HepG2 (cell line): Measurements from ENCODE around the gene LHB. TPM values are rescaled to one million over a fixed set of nuclear protein-coding genes. Genes with fewer than 3 reads are reported as not detected.
A peak's percentile ranks its signal among the peaks of the same experiment; 100 is the strongest.

Experiments
- ADNP ChIP-seq: sonication (generic); formaldehyde crosslinking; IDR thresholded peaks from 2 replicates; pipeline ENCODE4 v1.4.0; 2020; ENCODE audit warnings: missing genetic modification reagents
- CBFB ChIP-seq: sonication (generic); formaldehyde crosslinking; IDR thresholded peaks from 2 replicates; pipeline ENCODE4 v1.4.0; 2020; ENCODE audit warnings: missing genetic modification reagents
- CTCF ChIP-seq: sonication (generic); formaldehyde crosslinking; IDR thresholded peaks from 2 replicates; pipeline ENCODE4 v1.5.0; 2020; ENCODE audit warnings: mild to moderate bottlenecking, missing genetic modification reagents, moderate library complexity
- EED ChIP-seq: sonication (generic); formaldehyde crosslinking; IDR thresholded peaks from 2 replicates; pipeline ENCODE4 v1.5.0; 2020; ENCODE audit warnings: mild to moderate bottlenecking, missing genetic modification reagents
- GABPB1 ChIP-seq: IDR thresholded peaks from 2 replicates; pipeline ENCODE4 v1.6.1; 2016; ENCODE audit warnings: mild to moderate bottlenecking, missing genetic modification reagents, moderate library complexity, missing compliant biosample characterization
- GZF1 ChIP-seq: sonication (generic); formaldehyde crosslinking; IDR thresholded peaks from 2 replicates; pipeline ENCODE4 v1.5.1; 2020; ENCODE audit warnings: mild to moderate bottlenecking, missing genetic modification reagents
- KDM3A ChIP-seq: IDR thresholded peaks from 2 replicates; pipeline ENCODE4 v1.6.1; 2018; ENCODE audit warnings: low read depth, missing compliant biosample characterization
- MAFK ChIP-seq, 2 experiments: IDR thresholded peaks in 1 of 2; conservative IDR thresholded peaks in 1 of 2; 2 replicates each; pipeline ENCODE4 v1.6.1; 2011; ENCODE audit warnings: improper control_type of control experiment in 2 of 2, low read length in 2 of 2
- PCBP1 ChIP-seq: fragments of 200-400 bp; formaldehyde crosslinking; IDR thresholded peaks from 2 replicates; pipeline ENCODE4 v1.6.1; 2017; ENCODE audit warnings: mild to moderate bottlenecking, low read depth, low read length, borderline replicate concordance
- SMARCC2 ChIP-seq: fragments of 450-650 bp; IDR thresholded peaks from 2 replicates; pipeline ENCODE4 v1.6.1; 2017; ENCODE audit warnings: antibody characterized with exemption, mild to moderate bottlenecking
- TAF1 ChIP-seq: sonication (generic); formaldehyde crosslinking; IDR thresholded peaks from 2 replicates; pipeline ENCODE4 v1.4.0; 2020; ENCODE audit warnings: missing genetic modification reagents
- TCF7 ChIP-seq: sonication (generic); IDR thresholded peaks from 2 replicates; pipeline ENCODE4 v1.6.1; 2016; ENCODE audit warnings: antibody characterized with exemption, low read depth
- ZBTB42 ChIP-seq: sonication (generic); formaldehyde crosslinking; IDR thresholded peaks from 2 replicates; pipeline ENCODE4 v1.5.0; 2020; ENCODE audit warnings: mild to moderate bottlenecking, missing genetic modification reagents
- ZBTB7B ChIP-seq: sonication (generic); formaldehyde crosslinking; IDR thresholded peaks from 2 replicates; pipeline ENCODE4 v1.4.0; 2020; ENCODE audit warnings: missing genetic modification reagents
- ZBTB8A ChIP-seq: sonication (generic); formaldehyde crosslinking; IDR thresholded peaks from 2 replicates; pipeline ENCODE4 v1.4.0; 2020; ENCODE audit warnings: mild to moderate bottlenecking, low read depth, missing genetic modification reagents, borderline replicate concordance
- ZNF180 ChIP-seq: sonication (generic); formaldehyde crosslinking; IDR thresholded peaks from 2 replicates; pipeline ENCODE4 v1.4.0; 2020; ENCODE audit warnings: low read depth, missing genetic modification reagents, borderline replicate concordance
- ZNF263 ChIP-seq: sonication (generic); formaldehyde crosslinking; IDR thresholded peaks from 2 replicates; pipeline ENCODE4 v1.4.0; 2020; ENCODE audit warnings: missing genetic modification reagents
- ZNF318 ChIP-seq: sonication (generic); formaldehyde crosslinking; IDR thresholded peaks from 2 replicates; pipeline ENCODE4 v1.4.0; 2020; ENCODE audit warnings: mild to moderate bottlenecking, missing genetic modification reagents
- ZNF354B ChIP-seq: sonication (generic); formaldehyde crosslinking; IDR thresholded peaks from 2 replicates; pipeline ENCODE4 v1.8.0; 2022; ENCODE audit warnings: mild to moderate bottlenecking, missing genetic modification reagents
- ZNF709 ChIP-seq: sonication (generic); formaldehyde crosslinking; IDR thresholded peaks from 2 replicates; pipeline ENCODE4 v1.5.0; 2020; ENCODE audit warnings: mild to moderate bottlenecking, missing genetic modification reagents
- ZNF780A ChIP-seq: sonication (generic); formaldehyde crosslinking; IDR thresholded peaks from 2 replicates; pipeline ENCODE4 v1.8.0; 2022; ENCODE audit warnings: mild to moderate bottlenecking, missing genetic modification reagents, moderate library complexity
- polyA plus RNA-seq, 8 experiments: library from polyadenylated mRNA; depleted of rRNA in 3 of 8; stranded (reverse) in 7 of 8; unstranded in 1 of 8; fragments of >200 nt; fragmentation: Illumina TruSeq in 4 of 8; extraction: Trizol in 4 of 8; gene quantifications; 2 replicates each; pipeline versions ENCODE4 v1.2.1 to v1.2.3, GENCODE V29; 2011 to 2016; ENCODE audit warnings: low read depth in 4 of 8, missing spikeins in 1 of 8, mixed read lengths in 1 of 8; ENCODE audit not compliant: insufficient read depth in 1 of 8
- total RNA-seq, 5 experiments: library from RNA; depleted of rRNA; stranded (reverse); fragments of >200 nt; fragmentation: Illumina TruSeq; extraction: Trizol; gene quantifications; 2 replicates each; pipeline ENCODE4 v1.2.3, GENCODE V29; 2016; ENCODE audit warnings: low read depth in 1 of 5

LHB gene
- total and polyA plus RNA-seq, 2 of the 13 experiments (the other 11 are each of a cell fraction or from before 2014, with no cell fraction given): not detected

GRCh38 chr19:48993175-48994034 is 23.5 kb downstream of the LHB start, which contains the start of the genes GYS1 and RUVBL2 (continued):
- no peak for TF ChIP-seq ZNF318
- peak; percentile 93 for TF ChIP-seq CTCF (CRISPR knock-in tag)
- TF ChIP-seq KDM3A (CRISPR knock-in tag): no peak
- peak; percentile 58 for TF ChIP-seq TAF1 (CRISPR knock-in tag)
- TF ChIP-seq CBFB (CRISPR knock-in tag): no peak; the same call in 1 of the 2 replicates
- no peak for TF ChIP-seq MAFK (conservative IDR thresholded peaks at IDR 0.05 in 1 of 2, IDR thresholded peaks at IDR 0.05 in 1 of 2; ENCODE audit: low read length in 2 of 2)
- peak; percentile 90 for TF ChIP-seq GABPB1 (CRISPR knock-in tag)
- TF ChIP-seq ZBTB7B (CRISPR knock-in tag): no peak
- TF ChIP-seq ZBTB8A (CRISPR knock-in tag): no peak
- no peak for TF ChIP-seq ZNF780A (CRISPR knock-in tag)
- TF ChIP-seq TCF7: no peak
- no peak for TF ChIP-seq GZF1 (CRISPR knock-in tag)
- 0 out of 2 replicates have a peak, but pooled peaks have one; percentile 42 for TF ChIP-seq PCBP1
- TF ChIP-seq EED (CRISPR knock-in tag): no peak
- no peak for TF ChIP-seq ZBTB42
- no peak for TF ChIP-seq SMARCC2
- no peak for TF ChIP-seq ADNP (CRISPR knock-in tag)
- TF ChIP-seq ZNF354B (CRISPR knock-in tag): no peak
- peak; percentile 67 for TF ChIP-seq ZNF263
- TF ChIP-seq ZNF709: no peak
- no peak for TF ChIP-seq ZNF180 (CRISPR knock-in tag)
